Effector memory CD8-positive, alpha-beta T cell (primary cell): Measurements from ENCODE around the gene IFIT1.
"Not testable (repeated sequence)": the region's sequence is repeated elsewhere in the genome, so short reads cannot be mapped to it uniquely, and the experiment has no call there.

Experiments
- ATAC-seq: fragments of 150-1000 bp; cut with Tn5 transposase; replicated peaks from 2 replicates; pipeline ENCODE4 v1.10.0; 2021; ENCODE audit warnings: mild to moderate bottlenecking, moderate library complexity
- DNase-seq, 3 experiments: peaks; one replicate each; pipeline ENCODE4 v3.0.0; 2021
- H3K27ac Mint-ChIP-seq, 2 donors: one replicate each; pipeline ENCODE4 v1.8.0; 2022; ENCODE audit warnings: mild to moderate bottlenecking in 2 of 2, mixed read lengths in 2 of 2, moderate library complexity in 2 of 2
- H3K27me3 Mint-ChIP-seq, 2 donors: one replicate each; pipeline ENCODE4 v1.8.0; 2022; ENCODE audit warnings: mixed read lengths in 2 of 2
- H3K36me3 Mint-ChIP-seq: one replicate; pipeline ENCODE4 v1.8.0; 2022; ENCODE audit warnings: mild to moderate bottlenecking, moderate library complexity, mixed read lengths; ENCODE audit not compliant: insufficient read depth
- H3K4me1 Mint-ChIP-seq, 2 donors: one replicate each; pipeline ENCODE4 v1.8.0; 2022; ENCODE audit warnings: low read depth in 2 of 2, mixed read lengths in 2 of 2
- H3K4me3 Mint-ChIP-seq, 2 donors: one replicate each; pipeline ENCODE4 v1.8.0; 2022; ENCODE audit warnings: mild to moderate bottlenecking in 2 of 2, mixed read lengths in 2 of 2, moderate library complexity in 2 of 2
- H3K9me3 Mint-ChIP-seq, 2 donors: one replicate each; pipeline ENCODE4 v1.8.0; 2022; ENCODE audit warnings: mixed read lengths in 2 of 2

The IFIT1 gene

DNA sequence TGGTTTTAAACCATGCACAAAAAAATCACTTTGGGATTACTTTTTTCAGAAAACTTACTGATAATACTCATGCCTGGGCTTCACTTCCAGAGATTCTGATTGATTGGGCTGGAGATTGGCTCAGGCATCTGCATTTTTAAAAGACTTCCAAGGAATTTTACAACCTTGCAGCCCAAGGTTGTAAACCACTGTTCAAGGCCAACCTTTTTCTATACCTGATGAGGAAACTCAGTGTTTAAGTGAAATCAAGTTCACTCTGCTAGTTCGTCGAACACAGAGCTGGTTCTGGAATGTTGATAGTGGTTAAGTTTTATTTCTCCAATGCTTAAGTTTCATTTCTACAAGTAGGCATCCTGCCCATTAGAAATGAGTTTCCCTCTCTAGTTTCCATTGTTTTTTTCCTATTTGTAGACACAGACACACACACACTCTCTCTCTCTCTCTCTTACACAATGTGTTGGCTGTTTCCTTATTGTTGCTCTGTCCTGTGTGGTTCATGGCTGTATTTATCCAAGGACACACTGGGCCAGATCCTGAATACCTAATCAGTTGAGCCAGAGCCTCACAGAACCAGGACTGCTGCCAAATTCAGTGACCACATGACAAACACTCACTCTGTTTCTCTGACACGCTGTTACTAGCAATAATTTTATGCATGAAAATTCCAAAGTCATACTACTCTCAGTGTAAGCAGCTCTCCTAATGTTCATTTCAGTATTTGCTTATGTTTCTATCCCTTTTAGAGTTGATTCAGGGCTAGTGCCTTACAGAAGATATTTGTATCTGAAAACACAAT lies 18.3 kb upstream of the IFIT1 start:
- DNase-seq: no peak
- no peak for ATAC-seq
- H3K27me3 Mint-ChIP-seq: peaks cover 19 to 20% of the 10 kb centered on the region in 2 donors
- no peak overlapping the region for H3K27ac Mint-ChIP-seq
- no peak overlapping the region for H3K4me3 Mint-ChIP-seq
- no peaks in the 10 kb centered on the region for H3K9me3 Mint-ChIP-seq
- H3K4me1 Mint-ChIP-seq: peaks cover 2 to 6% of the 10 kb centered on the region in 2 donors
- H3K36me3 Mint-ChIP-seq: no peaks in the 10 kb centered on the region

- Mint-ChIP-seq H3K4me3 (no peak overlapping the region), H3K9me3 (no peaks in the 10 kb centered on the region)
Measured at GRCh38 chr10:89374713-89375141, 17.7 kb upstream of the IFIT1 start.

DNA sequence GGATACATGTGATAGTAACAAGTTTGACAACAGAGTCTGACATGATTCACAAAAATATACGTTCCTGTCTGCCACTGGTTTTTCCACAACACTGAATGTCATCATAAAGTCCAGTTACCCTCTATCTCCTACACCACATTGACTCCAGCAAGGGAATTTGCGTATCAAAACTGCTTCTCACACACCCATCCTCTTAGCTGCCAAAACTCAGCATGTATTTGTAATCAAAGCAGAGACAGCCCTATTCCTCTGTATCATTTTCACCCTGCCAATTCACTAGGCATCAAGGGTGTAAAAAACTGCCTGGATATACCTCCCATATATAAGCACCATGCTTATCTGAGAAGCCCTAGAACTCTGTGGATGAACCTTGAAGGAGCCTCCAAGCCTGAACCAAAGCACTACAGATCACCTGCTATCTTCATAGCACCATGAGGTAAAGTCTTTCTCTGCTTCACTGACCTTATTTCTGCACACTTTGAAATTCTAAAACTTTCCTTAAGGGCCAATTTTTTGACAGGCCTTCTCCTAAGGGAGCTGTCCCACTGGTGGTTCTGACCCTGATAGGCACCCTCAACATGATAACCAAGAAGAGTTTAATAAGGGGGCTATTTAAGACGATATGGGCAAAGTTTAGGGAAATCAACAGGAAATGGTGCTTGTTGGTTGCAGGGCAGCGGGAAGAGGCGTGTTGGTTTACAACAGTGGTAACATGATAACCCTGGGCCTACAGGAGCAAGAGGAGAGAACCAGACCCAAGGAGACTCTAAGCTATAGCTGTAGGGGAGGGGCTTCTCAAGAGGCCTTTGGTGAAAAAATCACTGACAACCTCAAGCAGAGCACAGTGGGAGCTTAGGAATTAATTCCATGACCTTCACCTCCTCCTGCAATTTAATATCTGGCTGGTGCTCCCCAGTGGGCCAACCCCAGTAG lies 14.5 kb upstream of the IFIT1 start, which contains the start of gene IFIT1B:
TSS of gene IFIT1B (plus strand) at position 352 of the 933 bp plus-strand sequence. CDS start at position 432, 80 bp downstream.
- H3K4me1 Mint-ChIP-seq: no peaks in the 10 kb centered on the region
- H3K36me3 Mint-ChIP-seq: no peaks in the 10 kb centered on the region
- ATAC-seq (no peak), DNase-seq (no peak)
- H3K27ac Mint-ChIP-seq: no peak within 1 kb of the TSS
- H3K9me3 Mint-ChIP-seq: no peaks in the 10 kb centered on the region
- H3K4me3 Mint-ChIP-seq: no peak within 1 kb of the TSS
- peaks cover 3 to 7% of the 10 kb centered on the region in 2 donors for H3K27me3 Mint-ChIP-seq

More at GRCh38 chr10:89374713-89375141, 17.7 kb upstream of the IFIT1 start:
- H3K36me3 Mint-ChIP-seq: no peaks in the 10 kb centered on the region
- peaks cover 19 to 20% of the 10 kb centered on the region in 2 donors for H3K27me3 Mint-ChIP-seq
- no peak for ATAC-seq
- DNase-seq: no peak
- H3K27ac Mint-ChIP-seq: no peak overlapping the region
- H3K4me1 Mint-ChIP-seq: no peaks in the 10 kb centered on the region

DNA sequence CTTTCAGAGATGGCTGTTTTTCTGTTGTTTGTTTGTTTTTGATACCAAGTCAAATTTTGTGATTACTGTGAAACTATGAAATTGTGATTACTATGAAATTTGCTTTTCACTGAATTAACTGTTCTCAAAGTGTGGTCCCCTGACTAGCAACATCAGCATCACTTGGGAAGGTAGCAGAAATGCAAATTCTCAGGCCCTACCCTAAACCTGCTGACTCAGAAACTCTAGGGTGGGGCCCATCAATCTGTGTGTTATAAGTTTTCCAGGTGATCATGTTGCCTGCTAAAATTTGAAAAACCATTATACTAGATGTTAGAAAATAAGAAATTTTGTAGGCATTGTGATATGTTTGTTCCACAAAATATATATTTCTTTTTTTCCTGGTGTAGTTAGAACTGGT lies 13.3 kb upstream of the IFIT1 start:
- DNase-seq: no peak
- Mint-ChIP-seq H3K9me3 (no peaks in the 10 kb centered on the region), H3K4me1 (no peaks in the 10 kb centered on the region), H3K27ac (no peak overlapping the region), H3K27me3 (peaks cover 4 to 6% of the 10 kb centered on the region in 2 donors), H3K36me3 (no peaks in the 10 kb centered on the region), H3K4me3 (no peak overlapping the region)
- no peak for ATAC-seq

GRCh38 chr10:89382757-89383156 lies 9.7 kb upstream of the IFIT1 start:
- no peaks in the 10 kb centered on the region for H3K36me3 Mint-ChIP-seq
- no peak overlapping the region for H3K4me3 Mint-ChIP-seq
- H3K4me1 Mint-ChIP-seq: no peaks in the 10 kb centered on the region
- H3K27ac Mint-ChIP-seq: no peak overlapping the region
- no peaks in the 10 kb centered on the region for H3K9me3 Mint-ChIP-seq
- DNase-seq (no peak), ATAC-seq (no peak)
- H3K27me3 Mint-ChIP-seq: peaks cover 0 to 6% of the 10 kb centered on the region in 2 donors

- Mint-ChIP-seq H3K27ac (no peak overlapping the region), H3K27me3 (peaks cover 0 to 6% of the 10 kb centered on the region in 2 donors), H3K4me3 (no peak overlapping the region), H3K36me3 (no peaks in the 10 kb centered on the region), H3K9me3 (no peaks in the 10 kb centered on the region), H3K4me1 (no peaks in the 10 kb centered on the region)
- ATAC-seq (no peak), DNase-seq (no peak)
Measured at GRCh38 chr10:89384474-89385340, 7.7 kb upstream of the IFIT1 start.

GRCh38 chr10:89388806-89389205 lies 3.6 kb upstream of the IFIT1 start:
- no peak for ATAC-seq
- Mint-ChIP-seq H3K27ac (no peak overlapping the region), H3K9me3 (no peaks in the 10 kb centered on the region), H3K36me3 (peaks cover 9% of the 10 kb centered on the region), H3K4me3 (no peak overlapping the region), H3K4me1 (peaks cover 6 to 13% of the 10 kb centered on the region in 2 donors), H3K27me3 (peaks cover 0 to 1% of the 10 kb centered on the region in 2 donors)
- DNase-seq: no peak

GRCh38 chr10:89389254-89389653 lies 3.2 kb upstream of the IFIT1 start:
- Mint-ChIP-seq H3K4me3 (no peak overlapping the region), H3K27me3 (no peaks in the 10 kb centered on the region), H3K9me3 (no peaks in the 10 kb centered on the region), H3K4me1 (peaks cover 6 to 13% of the 10 kb centered on the region in 2 donors), H3K36me3 (peaks cover 9% of the 10 kb centered on the region), H3K27ac (no peak overlapping the region)
- DNase-seq (no peak), ATAC-seq (peak; percentile 17)

GRCh38 chr10:89390476-89391225 lies 1.8 kb upstream of the IFIT1 start:
- DNase-seq (no peak), ATAC-seq (no peak)
- H3K4me3 Mint-ChIP-seq: no peak overlapping the region
- H3K9me3 Mint-ChIP-seq: no peaks in the 10 kb centered on the region
- peaks cover 9% of the 10 kb centered on the region for H3K36me3 Mint-ChIP-seq
- H3K27me3 Mint-ChIP-seq: no peaks in the 10 kb centered on the region
- H3K4me1 Mint-ChIP-seq: peaks cover 10 to 16% of the 10 kb centered on the region in 2 donors
- H3K27ac Mint-ChIP-seq: peak overlapping the region; percentile 20 to 54

DNA sequence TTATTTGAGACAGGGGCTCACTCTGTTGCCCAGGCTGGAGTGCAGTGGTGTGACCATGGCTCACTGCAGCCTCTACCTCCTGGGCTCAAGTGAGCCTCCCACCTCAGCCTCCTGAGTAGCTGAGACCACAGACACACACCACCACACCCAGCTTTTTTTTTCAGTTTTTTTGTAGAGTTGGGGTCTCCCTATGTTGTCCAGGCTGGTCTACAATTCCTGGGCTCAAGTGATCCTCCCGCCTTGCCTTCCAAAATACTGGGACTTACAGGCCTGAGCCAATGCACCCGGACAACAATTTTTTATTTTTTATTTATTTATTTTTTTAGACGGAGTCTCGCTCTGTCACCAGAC lies 1.2 kb upstream of the IFIT1 start:
- not testable (repeated sequence) for H3K4me3 Mint-ChIP-seq, H3K9me3 Mint-ChIP-seq, DNase-seq, H3K36me3 Mint-ChIP-seq, ATAC-seq, H3K27me3 Mint-ChIP-seq
- Mint-ChIP-seq H3K4me1 (peaks cover 10 to 16% of the 10 kb centered on the region in 2 donors), H3K27ac (peak overlapping the region; percentile 20 to 54)

- Mint-ChIP-seq H3K4me1 (peaks cover 10 to 16% of the 10 kb centered on the region in 2 donors), H3K4me3 (peak overlapping the region; percentile 83 to 96), H3K27ac (peak overlapping the region in 1 of 2 donors; percentile 93), H3K36me3 (peaks cover 9% of the 10 kb centered on the region), H3K9me3 (no peaks in the 10 kb centered on the region), H3K27me3 (no peaks in the 10 kb centered on the region)
- DNase-seq (no peak), ATAC-seq (peak; percentile 40)
Measured at GRCh38 chr10:89392974-89393373, 551 bp downstream of the IFIT1 start.

DNA sequence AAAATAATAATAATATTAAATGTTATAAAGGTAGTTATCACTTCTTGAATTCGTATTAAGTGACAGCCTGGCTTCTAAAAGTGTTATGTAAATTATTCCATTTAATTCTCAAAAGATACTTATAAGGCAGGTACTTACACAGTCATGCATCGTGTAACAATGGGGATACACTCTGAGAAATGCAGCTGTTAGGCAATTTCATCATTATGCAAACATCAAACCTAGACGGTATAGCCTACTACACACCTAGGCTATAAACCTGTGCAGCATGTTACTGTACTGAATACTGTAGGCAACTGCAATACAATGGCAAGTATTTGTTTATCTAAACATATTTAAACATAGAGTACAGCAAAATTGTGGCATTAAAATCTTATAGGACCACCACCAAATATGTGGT lies 1.5 kb downstream of the IFIT1 start:
- no peak for DNase-seq
- no peaks in the 10 kb centered on the region for H3K27me3 Mint-ChIP-seq
- H3K9me3 Mint-ChIP-seq: no peaks in the 10 kb centered on the region
- no peak overlapping the region for H3K4me3 Mint-ChIP-seq
- ATAC-seq: no peak
- peaks cover 9% of the 10 kb centered on the region for H3K36me3 Mint-ChIP-seq
- H3K4me1 Mint-ChIP-seq: peaks cover 10 to 16% of the 10 kb centered on the region in 2 donors
- no peak overlapping the region for H3K27ac Mint-ChIP-seq
